ENCODE measurements around the gene EHD4.
A peak's percentile ranks its signal among the peaks of the same experiment; 100 is the strongest.

The EHD4 gene

GRCh38 chr15:41934843-41935242, 37.5 kb downstream of the EHD4 start:
- Histone ChIP-seq H3K4me1 (ENCODE audit: insufficient read depth, low read length, poor library complexity, severe bottlenecking) (peaks cover 12% of the 10 kb centered on the region), H3K9me2 (replicated peaks; ENCODE audit: low read depth, low read length) (no peaks in the 10 kb centered on the region), H3K4me2 (ENCODE audit: low read depth, low read length, poor library complexity, severe bottlenecking) (peak overlapping the region; percentile 60), H3K4me3 (ENCODE audit: low read length, poor library complexity, severe bottlenecking) (peak overlapping the region; percentile 22), H3K9me3 (ENCODE audit: insufficient read depth, low read depth, low read length) (no peaks in the 10 kb centered on the region), H3K27me3 (ENCODE audit: insufficient read depth, low read length, poor library complexity, severe bottlenecking) (no peaks in the 10 kb centered on the region), H3K9ac (ENCODE audit: low read depth, low read length, poor library complexity, severe bottlenecking) (peak overlapping the region; percentile 63), H3F3A (ENCODE audit: low read depth) (no peaks in the 10 kb centered on the region), H2AFZ (ENCODE audit: low read length) (peak overlapping the region; percentile 78), H3K36me3 (ENCODE audit: insufficient read depth, low read length) (no peaks in the 10 kb centered on the region), H3K79me2 (ENCODE audit: insufficient read depth, low read length) (no peaks in the 10 kb centered on the region), H4K20me1 (ENCODE audit: insufficient read depth, low read length, poor library complexity, severe bottlenecking) (no peaks in the 10 kb centered on the region)
- TF ChIP-seq CTCF (conservative IDR thresholded peaks at IDR 0.05; ENCODE audit: low read length): no peak
- no peak for TF ChIP-seq EZH2phosphoT487 (IDR thresholded peaks at IDR 0.05; ENCODE audit: borderline replicate concordance)

- peaks cover 15% of the 10 kb centered on the region for H3K4me1 ChIP-seq (ENCODE audit: insufficient read depth, low read length, poor library complexity, severe bottlenecking)
- H2AFZ ChIP-seq (ENCODE audit: low read length): no peak overlapping the region
- TF ChIP-seq EZH2phosphoT487 (IDR thresholded peaks at IDR 0.05; ENCODE audit: borderline replicate concordance) (no peak), CTCF (conservative IDR thresholded peaks at IDR 0.05; ENCODE audit: low read length) (no peak)
- H3K9ac ChIP-seq (ENCODE audit: low read depth, low read length, poor library complexity, severe bottlenecking): no peak overlapping the region
- no peaks in the 10 kb centered on the region for H3K79me2 ChIP-seq (ENCODE audit: insufficient read depth, low read length)
- no peak overlapping the region for H3K4me2 ChIP-seq (ENCODE audit: low read depth, low read length, poor library complexity, severe bottlenecking)
- no peaks in the 10 kb centered on the region for H4K20me1 ChIP-seq (ENCODE audit: insufficient read depth, low read length, poor library complexity, severe bottlenecking)
- no peaks in the 10 kb centered on the region for H3K27me3 ChIP-seq (ENCODE audit: insufficient read depth, low read length, poor library complexity, severe bottlenecking)
- H3K4me3 ChIP-seq (ENCODE audit: low read length, poor library complexity, severe bottlenecking): no peak overlapping the region
- H3K9me2 ChIP-seq (replicated peaks; ENCODE audit: low read depth, low read length): no peaks in the 10 kb centered on the region
- H3K36me3 ChIP-seq (ENCODE audit: insufficient read depth, low read length): no peaks in the 10 kb centered on the region
- H3F3A ChIP-seq (ENCODE audit: low read depth): no peaks in the 10 kb centered on the region
- no peaks in the 10 kb centered on the region for H3K9me3 ChIP-seq (ENCODE audit: insufficient read depth, low read depth, low read length)
Measured at GRCh38 chr15:41933771-41934170, 38.6 kb downstream of the EHD4 start.

- Histone ChIP-seq H2AFZ (ENCODE audit: low read length) (no peak overlapping the region), H3F3A (ENCODE audit: low read depth) (no peaks in the 10 kb centered on the region), H4K20me1 (ENCODE audit: insufficient read depth, low read length, poor library complexity, severe bottlenecking) (no peaks in the 10 kb centered on the region), H3K4me2 (ENCODE audit: low read depth, low read length, poor library complexity, severe bottlenecking) (no peak overlapping the region), H3K36me3 (ENCODE audit: insufficient read depth, low read length) (no peaks in the 10 kb centered on the region), H3K79me2 (ENCODE audit: insufficient read depth, low read length) (no peaks in the 10 kb centered on the region), H3K4me3 (ENCODE audit: low read length, poor library complexity, severe bottlenecking) (no peak overlapping the region), H3K9ac (ENCODE audit: low read depth, low read length, poor library complexity, severe bottlenecking) (no peak overlapping the region), H3K4me1 (ENCODE audit: insufficient read depth, low read length, poor library complexity, severe bottlenecking) (peaks cover 15% of the 10 kb centered on the region), H3K9me2 (replicated peaks; ENCODE audit: low read depth, low read length) (no peaks in the 10 kb centered on the region), H3K27me3 (ENCODE audit: insufficient read depth, low read length, poor library complexity, severe bottlenecking) (no peaks in the 10 kb centered on the region), H3K9me3 (ENCODE audit: insufficient read depth, low read depth, low read length) (no peaks in the 10 kb centered on the region)
- TF ChIP-seq CTCF (conservative IDR thresholded peaks at IDR 0.05; ENCODE audit: low read length) (no peak), EZH2phosphoT487 (IDR thresholded peaks at IDR 0.05; ENCODE audit: borderline replicate concordance) (no peak)
Measured at GRCh38 chr15:41933326-41933725, 39.0 kb downstream of the EHD4 start.

Measured in Loucy (cell line).